SK-N-SH (cell line): ENCODE results near the gene ARL6IP4. TPM values are rescaled to one million over a fixed set of nuclear protein-coding genes. Genes with fewer than 3 reads are reported as not detected.

Experiments
- CTCF ChIA-PET: fragments of 300-600, 350-600 bp; formaldehyde crosslinking; extraction: SDS; loops from one replicate; lab custom pipeline; 2021; lab: Yijun Ruan, JAX
- POLR2A ChIA-PET: fragments of 350-600 bp; sonication (Branson Sonifier 250); formaldehyde crosslinking; extraction: SDS; loops from one replicate; lab custom pipeline; 2020; ENCODE audit warnings: antibody characterized with exemption, inconsistent platforms; lab: Yijun Ruan, JAX
- DNase-seq: peaks from one replicate; pipeline ENCODE4 v3.0.0; 2012
- H2AFZ ChIP-seq: fragments of 200-600 bp; sonication (generic); 2 replicates; pipeline ENCODE4 v1.8.1; 2016; ENCODE audit warnings: antibody characterized with exemption, mild to moderate bottlenecking, low read depth
- H3F3A ChIP-seq: fragments of 200-600 bp; sonication (generic); replicated peaks from 2 replicates; pipeline ENCODE3; 2016; ENCODE audit warnings: antibody characterized with exemption, mild to moderate bottlenecking; ENCODE audit not compliant: insufficient read depth
- H3K27ac ChIP-seq, 2 experiments: fragments of 200-500 bp in 1 of 2; fragments of 200-600 bp in 1 of 2; sonication (Bioruptor generic) in 1 of 2; sonication (generic), shearing (Covaris generic) in 1 of 2; 2 replicates each; pipeline versions ENCODE4 v1.5.1 to v1.6.1; 2014 to 2016; ENCODE audit warnings: low read depth in 2 of 2, inconsistent platforms in 1 of 2, low read length in 1 of 2, mild to moderate bottlenecking in 1 of 2, mixed read lengths in 1 of 2
- H3K27me3 ChIP-seq: fragments of 200-600 bp; sonication (generic), shearing (Covaris generic); 2 replicates; pipeline ENCODE4 v1.6.1; 2016; ENCODE audit warnings: mixed run types; ENCODE audit not compliant: insufficient read depth
- H3K36me3 ChIP-seq, 2 experiments: fragments of 200-500 bp in 1 of 2; fragments of 200-600 bp in 1 of 2; sonication (Bioruptor generic) in 1 of 2; sonication (generic) in 1 of 2; replicated peaks in 1 of 2; 2 replicates each; pipeline versions ENCODE3 to v1.5.1; 2014 to 2016; ENCODE audit warnings: low read length in 1 of 2, mild to moderate bottlenecking in 1 of 2; ENCODE audit not compliant: insufficient read depth in 2 of 2, control insufficient read depth in 1 of 2
- H3K4me1 ChIP-seq, 2 experiments: fragments of 200-500 bp in 1 of 2; fragments of 200-600 bp in 1 of 2; sonication (Bioruptor generic) in 1 of 2; sonication (generic), shearing (Covaris generic) in 1 of 2; 2 replicates each; pipeline versions ENCODE4 v1.5.1 to v1.6.1; 2014 to 2016; ENCODE audit warnings: low read depth in 1 of 2, low read length in 1 of 2, mixed run types in 1 of 2; ENCODE audit not compliant: insufficient read depth in 2 of 2, control insufficient read depth in 1 of 2
- H3K4me2 ChIP-seq: fragments of 200-600 bp; sonication (generic), shearing (Covaris generic); 2 replicates; pipeline ENCODE4 v1.6.1; 2017; ENCODE audit warnings: mixed run types
- H3K4me3 ChIP-seq, 2 experiments: fragments of 200-500 bp in 1 of 2; fragments of 200-600 bp in 1 of 2; sonication (Bioruptor generic) in 1 of 2; sonication (generic), shearing (Covaris generic) in 1 of 2; 2 replicates each; pipeline versions ENCODE4 v1.5.1 to v1.8.1; 2014 to 2016; ENCODE audit warnings: low read depth in 2 of 2, inconsistent platforms in 1 of 2, low read length in 1 of 2, mild to moderate bottlenecking in 1 of 2, mixed read lengths in 1 of 2, moderate library complexity in 1 of 2
- H3K79me2 ChIP-seq: fragments of 200-600 bp; sonication (generic); 2 replicates; pipeline ENCODE4 v1.8.1; 2017; ENCODE audit warnings: mild to moderate bottlenecking; ENCODE audit not compliant: insufficient read depth
- H3K9ac ChIP-seq: fragments of 200-600 bp; sonication (generic); 2 replicates; pipeline ENCODE4 v1.6.1; 2017; ENCODE audit warnings: mixed run types
- H3K9me2 ChIP-seq: fragments of 200-600 bp; sonication (generic); 2 replicates; pipeline ENCODE4 v1.6.1; 2017; ENCODE audit warnings: mixed run types
- H3K9me3 ChIP-seq: fragments of 200-600 bp; sonication (generic); 2 replicates; pipeline ENCODE4 v1.6.1; 2017; ENCODE audit warnings: mixed run types, mild to moderate bottlenecking, moderate library complexity
- H4K20me1 ChIP-seq: fragments of 200-600 bp; sonication (generic); 2 replicates; pipeline ENCODE4 v1.6.1; 2017; ENCODE audit warnings: mild to moderate bottlenecking, mixed run types; ENCODE audit not compliant: insufficient read depth
- EZH2phosphoT487 ChIP-seq: fragments of 200-600 bp; sonication (generic); IDR thresholded peaks from 2 replicates; pipeline ENCODE4 v1.6.1; 2017; ENCODE audit warnings: low read depth, mixed run types, mild to moderate bottlenecking, antibody characterized with exemption, moderate library complexity, borderline replicate concordance
- FOXJ3 ChIP-seq: sonication (generic); formaldehyde crosslinking; IDR thresholded peaks from 2 replicates; pipeline ENCODE4 v1.5.1; 2020; ENCODE audit warnings: mild to moderate bottlenecking, missing genetic modification reagents
- FOXM1 ChIP-seq: IDR thresholded peaks from 2 replicates; pipeline ENCODE4 v1.4.0; 2012; ENCODE audit warnings: low read depth, mild to moderate bottlenecking
- GATA2 ChIP-seq: sonication (generic); formaldehyde crosslinking; IDR thresholded peaks from 2 replicates; pipeline ENCODE4 v1.5.0; 2020; ENCODE audit warnings: mild to moderate bottlenecking, missing genetic modification reagents
- MXI1 ChIP-seq: IDR thresholded peaks from 2 replicates; pipeline ENCODE4 v1.6.1; 2012; ENCODE audit warnings: mild to moderate bottlenecking, low read depth, low read length, improper control_type of control experiment
- RAD21 ChIP-seq: IDR thresholded peaks from 2 replicates; pipeline ENCODE4 v1.6.1; 2012; ENCODE audit warnings: mild to moderate bottlenecking, low read length
- RFX5 ChIP-seq: IDR thresholded peaks from 2 replicates; pipeline ENCODE4 v1.6.1; 2012; ENCODE audit warnings: mild to moderate bottlenecking, improper control_type of control experiment, low read length
- SIN3A ChIP-seq: IDR thresholded peaks from 2 replicates; pipeline ENCODE4 v1.6.1; 2012; ENCODE audit warnings: low read depth, mild to moderate bottlenecking, low read length, moderate library complexity, borderline replicate concordance
- TCF12 ChIP-seq: IDR thresholded peaks from 2 replicates; pipeline ENCODE4 v1.4.0; 2012
- WGBS: methylation state at CpG from one replicate; pipeline ENCODE4 v1.1.6; 2017; ENCODE audit warnings: low lambda C conversion rate; 5-methylcytosine and 5-hydroxymethylcytosine counted together
- polyA plus RNA-seq, 3 experiments: library from polyadenylated mRNA; depleted of rRNA; stranded (reverse); fragments of >200 nt; gene quantifications; 2 replicates each; pipeline ENCODE4 v1.2.3, GENCODE V29; 2012
- TF ChIP-seq, protein P1 (sequence below): IDR thresholded peaks from 2 replicates; pipeline ENCODE4; 2012
- TF ChIP-seq, protein P2 (sequence below): IDR thresholded peaks from 2 replicates; pipeline ENCODE4 v1.4.0; 2012; ENCODE audit warnings: low read depth, borderline replicate concordance
- TF ChIP-seq, protein P3 (sequence below): fragments of 150-350 bp; IDR thresholded peaks from 2 replicates; pipeline ENCODE4 v1.6.1; 2017; ENCODE audit warnings: antibody characterized with exemption, low read length, low read depth, borderline replicate concordance
- TF ChIP-seq, protein P4 (sequence below): IDR thresholded peaks from 2 replicates; pipeline ENCODE4 v1.4.0; 2012; ENCODE audit warnings: low read depth
- TF ChIP-seq, protein P5 (sequence below): IDR thresholded peaks from 2 replicates; pipeline ENCODE4 v1.6.1; 2012; ENCODE audit warnings: mild to moderate bottlenecking, low read depth, low read length, moderate library complexity

ARL6IP4 gene
- polyA plus RNA-seq, 1 of the 3 experiments (the other 2 are of a cell fraction) = 370 TPM

DNA sequence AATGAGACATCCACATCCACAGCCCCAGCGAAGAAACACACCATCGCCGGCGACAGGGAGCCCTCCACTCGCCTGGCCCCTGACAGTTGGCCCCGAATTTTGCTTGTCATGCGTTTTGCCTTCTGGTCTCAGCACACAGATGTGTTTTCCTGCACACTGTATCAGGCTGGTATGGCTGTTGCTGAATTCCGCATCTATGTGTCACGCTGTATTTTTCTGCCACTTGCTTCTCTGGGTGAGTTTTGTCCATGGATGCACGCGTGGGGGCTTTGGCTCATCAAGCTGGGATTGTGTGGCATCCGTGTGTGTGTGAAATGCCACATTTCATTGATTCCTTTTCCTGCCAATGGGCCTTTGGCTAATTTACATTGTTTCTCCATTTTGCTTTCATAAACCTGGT is 26.5 kb downstream of the ARL6IP4 start:
- Histone ChIP-seq H3K4me1 (peaks cover 0 to 9% of the 10 kb centered on the region in 2 experiments; a peak in 1 of 4 replicates), H2AFZ (no peak overlapping the region), H3K79me2 (no peaks in the 10 kb centered on the region), H3K9me2 (no peaks in the 10 kb centered on the region), H3K4me3 (no peak overlapping the region), H3K4me2 (no peak overlapping the region), H3K27me3 (no peaks in the 10 kb centered on the region), H3K27ac (no peak overlapping the region), H3K36me3 (no peaks in the 10 kb centered on the region)
- CTCF ChIA-PET = interaction anchor here (1.2 kb wide), 1 partner anchor 231 kb away, joined by 8 read pairs; no protein-coding TSS in a partner anchor
- WGBS = 89% methylated on average over 12 of the region's 12 CpGs
- DNase-seq = no peak
- TF ChIP-seq, protein P1, sequence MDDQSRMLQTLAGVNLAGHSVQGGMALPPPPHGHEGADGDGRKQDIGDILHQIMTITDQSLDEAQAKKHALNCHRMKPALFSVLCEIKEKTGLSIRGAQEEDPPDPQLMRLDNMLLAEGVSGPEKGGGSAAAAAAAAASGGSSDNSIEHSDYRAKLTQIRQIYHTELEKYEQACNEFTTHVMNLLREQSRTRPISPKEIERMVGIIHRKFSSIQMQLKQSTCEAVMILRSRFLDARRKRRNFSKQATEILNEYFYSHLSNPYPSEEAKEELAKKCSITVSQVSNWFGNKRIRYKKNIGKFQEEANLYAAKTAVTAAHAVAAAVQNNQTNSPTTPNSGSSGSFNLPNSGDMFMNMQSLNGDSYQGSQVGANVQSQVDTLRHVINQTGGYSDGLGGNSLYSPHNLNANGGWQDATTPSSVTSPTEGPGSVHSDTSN = no peak
- TF ChIP-seq GATA2 (CRISPR knock-in tag) = no peak
- TF ChIP-seq SIN3A = no peak
- no peak for TF ChIP-seq MXI1
- TF ChIP-seq, protein P2, sequence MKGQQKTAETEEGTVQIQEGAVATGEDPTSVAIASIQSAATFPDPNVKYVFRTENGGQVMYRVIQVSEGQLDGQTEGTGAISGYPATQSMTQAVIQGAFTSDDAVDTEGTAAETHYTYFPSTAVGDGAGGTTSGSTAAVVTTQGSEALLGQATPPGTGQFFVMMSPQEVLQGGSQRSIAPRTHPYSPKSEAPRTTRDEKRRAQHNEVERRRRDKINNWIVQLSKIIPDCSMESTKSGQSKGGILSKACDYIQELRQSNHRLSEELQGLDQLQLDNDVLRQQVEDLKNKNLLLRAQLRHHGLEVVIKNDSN = no peak
- TF ChIP-seq FOXM1 = no peak
- no peak for TF ChIP-seq EZH2phosphoT487
- no peak for TF ChIP-seq RAD21
- TF ChIP-seq, protein P3, sequence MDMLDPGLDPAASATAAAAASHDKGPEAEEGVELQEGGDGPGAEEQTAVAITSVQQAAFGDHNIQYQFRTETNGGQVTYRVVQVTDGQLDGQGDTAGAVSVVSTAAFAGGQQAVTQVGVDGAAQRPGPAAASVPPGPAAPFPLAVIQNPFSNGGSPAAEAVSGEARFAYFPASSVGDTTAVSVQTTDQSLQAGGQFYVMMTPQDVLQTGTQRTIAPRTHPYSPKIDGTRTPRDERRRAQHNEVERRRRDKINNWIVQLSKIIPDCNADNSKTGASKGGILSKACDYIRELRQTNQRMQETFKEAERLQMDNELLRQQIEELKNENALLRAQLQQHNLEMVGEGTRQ = no peak
- TF ChIP-seq, protein P4, sequence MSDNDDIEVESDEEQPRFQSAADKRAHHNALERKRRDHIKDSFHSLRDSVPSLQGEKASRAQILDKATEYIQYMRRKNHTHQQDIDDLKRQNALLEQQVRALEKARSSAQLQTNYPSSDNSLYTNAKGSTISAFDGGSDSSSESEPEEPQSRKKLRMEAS = no peak
- TF ChIP-seq, protein P5, sequence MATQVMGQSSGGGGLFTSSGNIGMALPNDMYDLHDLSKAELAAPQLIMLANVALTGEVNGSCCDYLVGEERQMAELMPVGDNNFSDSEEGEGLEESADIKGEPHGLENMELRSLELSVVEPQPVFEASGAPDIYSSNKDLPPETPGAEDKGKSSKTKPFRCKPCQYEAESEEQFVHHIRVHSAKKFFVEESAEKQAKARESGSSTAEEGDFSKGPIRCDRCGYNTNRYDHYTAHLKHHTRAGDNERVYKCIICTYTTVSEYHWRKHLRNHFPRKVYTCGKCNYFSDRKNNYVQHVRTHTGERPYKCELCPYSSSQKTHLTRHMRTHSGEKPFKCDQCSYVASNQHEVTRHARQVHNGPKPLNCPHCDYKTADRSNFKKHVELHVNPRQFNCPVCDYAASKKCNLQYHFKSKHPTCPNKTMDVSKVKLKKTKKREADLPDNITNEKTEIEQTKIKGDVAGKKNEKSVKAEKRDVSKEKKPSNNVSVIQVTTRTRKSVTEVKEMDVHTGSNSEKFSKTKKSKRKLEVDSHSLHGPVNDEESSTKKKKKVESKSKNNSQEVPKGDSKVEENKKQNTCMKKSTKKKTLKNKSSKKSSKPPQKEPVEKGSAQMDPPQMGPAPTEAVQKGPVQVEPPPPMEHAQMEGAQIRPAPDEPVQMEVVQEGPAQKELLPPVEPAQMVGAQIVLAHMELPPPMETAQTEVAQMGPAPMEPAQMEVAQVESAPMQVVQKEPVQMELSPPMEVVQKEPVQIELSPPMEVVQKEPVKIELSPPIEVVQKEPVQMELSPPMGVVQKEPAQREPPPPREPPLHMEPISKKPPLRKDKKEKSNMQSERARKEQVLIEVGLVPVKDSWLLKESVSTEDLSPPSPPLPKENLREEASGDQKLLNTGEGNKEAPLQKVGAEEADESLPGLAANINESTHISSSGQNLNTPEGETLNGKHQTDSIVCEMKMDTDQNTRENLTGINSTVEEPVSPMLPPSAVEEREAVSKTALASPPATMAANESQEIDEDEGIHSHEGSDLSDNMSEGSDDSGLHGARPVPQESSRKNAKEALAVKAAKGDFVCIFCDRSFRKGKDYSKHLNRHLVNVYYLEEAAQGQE = no peak
- no peak for TF ChIP-seq TCF12
- TF ChIP-seq RFX5 = no peak
- TF ChIP-seq FOXJ3 (CRISPR knock-in tag) = no peak
- TF ChIP-seq, all 33 proteins: peak for 0
- POLR2A ChIA-PET = no interaction called here
- Histone ChIP-seq H3K9ac (no peak overlapping the region), H3F3A (no peaks in the 10 kb centered on the region), H3K9me3 (no peaks in the 10 kb centered on the region), H4K20me1 (no peaks in the 10 kb centered on the region)
